AG04450 (cell line): ENCODE data around the gene WDR1. TPM values are rescaled to one million over a fixed set of nuclear protein-coding genes. Genes with fewer than 3 reads are reported as not detected.

Experiments
- CTCF ChIA-PET: fragments of 300-600, 350-600 bp; formaldehyde crosslinking; extraction: SDS; loops from one replicate; lab custom pipeline; 2022; ENCODE audit warnings: antibody characterized with exemption, inconsistent platforms; lab: Charles Lee
- POLR2A ChIA-PET: fragments of 350-600 bp; formaldehyde crosslinking; extraction: SDS; loops from one replicate; lab custom pipeline; 2021; ENCODE audit warnings: antibody characterized with exemption, inconsistent platforms; lab: Yijun Ruan, JAX
- DNase-seq: peaks from one replicate; pipeline ENCODE4 v3.0.0-alpha.2; 2011; ENCODE audit warnings: low read depth, low spot score
- H3K27ac ChIP-seq: one replicate; pipeline ENCODE4 v1.5.1; 2012; ENCODE audit warnings: low read depth, low read length, control low read depth
- H3K27me3 ChIP-seq: one replicate; pipeline ENCODE4 v1.6.0; 2012; ENCODE audit warnings: low read length; ENCODE audit not compliant: control insufficient read depth, insufficient read depth
- H3K4me3 ChIP-seq: 2 replicates; pipeline ENCODE4 v1.5.1; 2011; ENCODE audit warnings: mild to moderate bottlenecking, low read depth, low read length, control low read depth
- H3K9me3 ChIP-seq: 2 replicates; pipeline ENCODE4 v1.5.1; 2012; ENCODE audit warnings: low read length; ENCODE audit not compliant: control insufficient read depth, insufficient read depth
- CTCF ChIP-seq: IDR thresholded peaks from 2 replicates; pipeline ENCODE4 v1.5.1; 2011; ENCODE audit warnings: low read depth, low read length, control low read depth, inconsistent platforms
- polyA plus RNA-seq: library from polyadenylated mRNA; depleted of rRNA; stranded (reverse); fragments of >200 nt; gene quantifications from 2 replicates; pipeline ENCODE4 v1.2.3, GENCODE V29; 2011

The WDR1 gene
- polyA plus RNA-seq, 1 experiment = 735 TPM

GRCh38 chr4:10122236-10122932 lies 5.8 kb upstream of the WDR1 start:
- ChIA-PET CTCF (interaction anchor here (1.2 kb wide), 1 partner anchor 43 kb away, joined by 4 read pairs; no protein-coding TSS in a partner anchor), POLR2A (interaction anchor here (1.2 kb wide), 1 partner anchor 14 kb away, joined by 5 read pairs; no protein-coding TSS in a partner anchor)
- H3K27ac ChIP-seq = no peak overlapping the region
- no peak overlapping the region for H3K4me3 ChIP-seq
- H3K9me3 ChIP-seq = no peaks in the 10 kb centered on the region
- DNase-seq = no peak
- no peak for TF ChIP-seq CTCF
- H3K27me3 ChIP-seq = peaks cover 4% of the 10 kb centered on the region

- TF ChIP-seq CTCF = no peak
- DNase-seq = no peak
- CTCF ChIA-PET = interaction anchor here (1.2 kb wide), 1 partner anchor 43 kb away, joined by 4 read pairs; no protein-coding TSS in a partner anchor
- H3K9me3 ChIP-seq = no peaks in the 10 kb centered on the region
- POLR2A ChIA-PET = no interaction called here
- H3K27me3 ChIP-seq = peaks cover 2% of the 10 kb centered on the region
- H3K4me3 ChIP-seq = no peak overlapping the region
- H3K27ac ChIP-seq = no peak overlapping the region
Measured at GRCh38 chr4:10121568-10122208, 5.1 kb upstream of the WDR1 start.

GRCh38 chr4:10120943-10121567 lies 4.5 kb upstream of the WDR1 start:
- peaks cover 2% of the 10 kb centered on the region for H3K27me3 ChIP-seq
- no peak for TF ChIP-seq CTCF
- no peak overlapping the region for H3K4me3 ChIP-seq
- no peaks in the 10 kb centered on the region for H3K9me3 ChIP-seq
- POLR2A ChIA-PET = no interaction called here
- CTCF ChIA-PET = interaction anchor here (1.2 kb wide), 1 partner anchor 37 kb away, joined by 5 read pairs; no protein-coding TSS in a partner anchor
- H3K27ac ChIP-seq = no peak overlapping the region
- no peak for DNase-seq

GRCh38 chr4:10119773-10120172 lies 3.2 kb upstream of the WDR1 start:
- no peak overlapping the region for H3K27ac ChIP-seq
- no peak for DNase-seq
- H3K27me3 ChIP-seq = peaks cover 2% of the 10 kb centered on the region
- POLR2A ChIA-PET = interaction anchor here (0.8 to 0.9 kb wide), 2 partner anchors 21 to 38 kb away, joined by 3 read pairs; no protein-coding TSS in a partner anchor
- CTCF ChIA-PET = interaction anchor here (1.0 to 1.4 kb wide), 4 partner anchors 38 to 418 kb away, joined by 3 to 5 read pairs (median 4); no protein-coding TSS in a partner anchor
- H3K9me3 ChIP-seq = no peaks in the 10 kb centered on the region; the same call in 1 of the 2 replicates
- H3K4me3 ChIP-seq = no peak overlapping the region
- no peak for TF ChIP-seq CTCF
